KOPT-K1 (cell line): ENCODE data around the gene UNC45B.
"Not testable (repeated sequence)": the region's sequence is repeated elsewhere in the genome, so short reads cannot be mapped to it uniquely, and the experiment has no call there.

Experiments
- H3K27ac ChIP-seq: fragments of 200-600 bp; sonication (generic); 2 replicates; pipeline ENCODE4 v1.5.1; 2016; ENCODE audit warnings: antibody characterized with exemption, mild to moderate bottlenecking, low read depth, low read length; ENCODE audit not compliant: poor library complexity, severe bottlenecking
- H3K36me3 ChIP-seq: fragments of 200-600 bp; sonication (generic); 2 replicates; pipeline ENCODE4 v1.5.1; 2017; ENCODE audit warnings: antibody characterized with exemption, mild to moderate bottlenecking, low read length, moderate library complexity; ENCODE audit not compliant: insufficient read depth
- H3K9me3 ChIP-seq: fragments of 200-600 bp; sonication (generic); 2 replicates; pipeline ENCODE4 v1.5.1; 2017; ENCODE audit warnings: antibody characterized with exemption, low read length, mild to moderate bottlenecking; ENCODE audit not compliant: insufficient read depth, poor library complexity, severe bottlenecking

Gene UNC45B

DNA sequence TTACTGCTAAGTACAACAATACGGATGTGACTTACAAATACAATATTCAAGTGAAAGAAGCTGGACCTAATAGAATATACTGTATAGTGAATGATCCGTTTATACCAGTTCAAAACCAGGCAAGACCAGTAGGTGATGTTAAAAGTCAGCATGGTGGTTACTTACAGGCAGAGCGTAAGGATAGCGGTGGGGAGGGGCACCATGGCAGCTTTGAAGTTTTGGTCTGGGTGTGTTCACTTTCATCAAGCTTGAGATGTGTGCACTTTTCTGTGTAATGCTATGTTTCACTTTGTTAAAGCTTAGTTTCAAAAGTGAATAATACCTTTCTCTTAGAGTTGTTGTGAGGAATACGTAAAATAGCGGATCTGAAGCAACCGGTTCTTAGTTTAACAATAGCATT is 63.1 kb downstream of the UNC45B start:
- Histone ChIP-seq H3K36me3 (no peaks in the 10 kb centered on the region), H3K27ac (no peak overlapping the region), H3K9me3 (peaks cover 9% of the 10 kb centered on the region)

DNA sequence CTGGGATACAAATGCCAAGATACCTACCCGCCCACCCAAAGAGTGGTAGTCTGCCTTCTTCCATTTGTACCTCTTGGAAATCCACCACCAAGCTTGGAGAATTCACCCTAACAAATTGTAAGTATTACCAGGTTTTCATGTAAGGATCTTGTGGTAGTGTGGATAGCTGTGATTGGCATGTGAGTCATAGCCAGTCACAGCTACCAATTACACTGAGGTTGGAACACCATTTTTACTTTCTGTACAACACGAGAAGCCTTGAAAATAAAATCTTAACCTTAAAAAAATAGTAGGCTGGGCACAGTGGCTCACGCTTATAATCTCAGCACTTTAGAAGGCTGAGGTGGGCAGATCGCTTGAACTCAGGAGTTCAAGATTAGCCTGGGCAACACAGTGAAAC is 65.1 kb downstream of the UNC45B start:
- H3K9me3 ChIP-seq = peaks cover 9% of the 10 kb centered on the region
- H3K27ac ChIP-seq = peak overlapping the region; percentile 99
- H3K36me3 ChIP-seq = no peaks in the 10 kb centered on the region

DNA sequence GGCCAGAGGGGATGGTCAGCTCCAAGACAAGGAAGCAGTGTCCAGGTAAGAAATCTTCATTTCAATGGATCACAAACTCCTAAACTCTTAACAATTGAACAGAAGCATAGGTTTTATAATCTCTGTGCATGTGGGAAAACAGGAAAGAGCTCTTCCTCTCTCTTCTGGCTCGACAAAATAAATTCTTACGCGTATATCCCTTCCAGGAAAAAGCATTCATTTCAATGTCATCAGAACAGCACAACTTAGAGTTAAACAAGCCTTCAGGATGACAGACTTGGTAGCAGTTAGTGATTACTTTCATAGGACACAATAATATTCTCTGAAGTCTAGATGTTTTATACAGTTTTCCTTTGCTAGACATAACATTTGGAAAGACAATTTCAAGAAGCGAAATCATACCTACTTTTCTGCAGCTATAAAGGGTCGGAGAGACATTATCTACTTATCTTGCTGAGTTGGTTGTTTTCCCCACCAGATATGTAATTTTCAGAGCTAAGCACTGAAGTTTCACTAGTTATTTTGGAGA is 65.9 kb downstream of the UNC45B start:
- peak overlapping the region; percentile 99 for H3K27ac ChIP-seq
- H3K36me3 ChIP-seq = no peaks in the 10 kb centered on the region
- H3K9me3 ChIP-seq = peaks cover 9% of the 10 kb centered on the region

DNA sequence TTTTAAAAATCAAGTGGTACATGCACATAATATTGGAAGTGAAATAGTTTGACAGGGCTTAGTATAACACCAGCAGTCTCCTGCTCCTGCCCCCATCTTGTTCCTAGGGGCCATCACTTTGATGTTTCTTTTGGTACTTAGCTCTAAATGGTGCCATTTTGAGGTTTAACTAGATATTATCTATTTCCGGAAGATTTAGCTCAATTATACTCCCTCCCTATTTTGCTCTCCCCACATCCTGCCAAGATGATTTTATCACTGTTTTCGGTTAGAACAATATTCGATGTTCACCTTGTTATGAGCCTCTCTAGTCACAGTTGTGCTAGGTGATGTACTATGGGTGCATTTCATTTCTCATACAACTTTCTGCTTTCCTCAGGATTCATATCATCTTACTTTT is 66.6 kb downstream of the UNC45B start:
- Histone ChIP-seq H3K9me3 (peaks cover 9% of the 10 kb centered on the region), H3K27ac (peak overlapping the region; percentile 99), H3K36me3 (no peaks in the 10 kb centered on the region)

DNA sequence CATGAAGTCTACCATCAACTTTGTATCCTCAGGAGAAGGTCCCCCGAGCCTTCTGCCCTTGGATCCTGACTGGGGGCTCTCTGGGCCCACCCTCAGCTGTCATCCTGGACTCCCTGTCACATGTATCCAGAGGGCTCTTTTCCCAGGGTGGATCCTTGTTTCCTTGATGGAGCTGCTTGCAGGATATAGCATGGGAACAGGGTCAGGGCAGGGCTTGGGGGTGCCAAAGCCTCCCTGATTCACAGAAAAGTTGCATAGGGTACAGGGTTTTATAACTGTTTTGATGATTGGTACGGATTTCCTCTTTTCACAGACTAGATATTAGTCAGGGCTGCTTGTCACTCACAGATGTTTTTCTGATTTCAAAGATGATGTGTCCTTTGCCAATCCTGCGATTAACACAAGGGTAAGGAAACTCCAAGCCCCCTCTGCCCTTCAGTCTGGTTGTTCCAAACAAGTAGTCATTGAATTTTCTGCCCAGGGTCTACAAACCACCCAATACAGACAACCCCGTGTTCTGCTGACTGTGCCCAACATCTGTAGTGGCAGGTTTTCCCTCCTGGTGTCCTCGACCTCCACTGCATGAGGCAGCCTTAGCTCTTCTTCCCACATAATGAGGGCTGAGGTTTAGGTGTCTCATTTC is 67.1 kb downstream of the UNC45B start:
- no peaks in the 10 kb centered on the region for H3K36me3 ChIP-seq
- H3K9me3 ChIP-seq = peaks cover 9% of the 10 kb centered on the region
- peak overlapping the region; percentile 99 for H3K27ac ChIP-seq

GRCh38 chr17:35217107-35217506 is 69.5 kb downstream of the UNC45B start:
- Histone ChIP-seq H3K27ac (peak overlapping the region; percentile 99), H3K36me3 (no peaks in the 10 kb centered on the region)

DNA sequence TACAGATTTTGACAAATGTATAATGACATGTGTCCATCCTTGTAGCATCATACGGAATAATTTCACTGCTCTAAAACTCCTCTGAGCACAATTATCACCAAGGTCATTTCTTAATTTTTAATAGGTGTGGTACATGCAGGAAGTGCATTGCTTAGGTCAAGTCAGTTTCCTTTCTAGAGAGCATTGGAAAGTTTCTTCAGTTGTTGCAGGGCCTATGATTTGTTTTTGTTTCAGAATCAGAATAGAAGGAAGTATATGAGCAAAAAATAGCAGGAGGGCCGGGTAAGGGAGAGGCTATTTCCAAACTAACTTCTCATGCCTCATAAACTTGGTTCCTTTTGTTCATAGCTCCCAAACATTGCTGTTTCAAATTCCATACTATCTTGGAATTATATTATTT is 71.3 kb downstream of the UNC45B start:
- peak overlapping the region; percentile 99 for H3K27ac ChIP-seq
- no peaks in the 10 kb centered on the region for H3K36me3 ChIP-seq
- peaks cover 6% of the 10 kb centered on the region for H3K9me3 ChIP-seq

More at GRCh38 chr17:35217107-35217506, 69.5 kb downstream of the UNC45B start:
- no peaks in the 10 kb centered on the region for H3K9me3 ChIP-seq

GRCh38 chr17:35222452-35222851 is 74.8 kb downstream of the UNC45B start:
- Histone ChIP-seq H3K9me3 (peaks cover 6% of the 10 kb centered on the region), H3K36me3 (no peaks in the 10 kb centered on the region), H3K27ac (no peak overlapping the region)

DNA sequence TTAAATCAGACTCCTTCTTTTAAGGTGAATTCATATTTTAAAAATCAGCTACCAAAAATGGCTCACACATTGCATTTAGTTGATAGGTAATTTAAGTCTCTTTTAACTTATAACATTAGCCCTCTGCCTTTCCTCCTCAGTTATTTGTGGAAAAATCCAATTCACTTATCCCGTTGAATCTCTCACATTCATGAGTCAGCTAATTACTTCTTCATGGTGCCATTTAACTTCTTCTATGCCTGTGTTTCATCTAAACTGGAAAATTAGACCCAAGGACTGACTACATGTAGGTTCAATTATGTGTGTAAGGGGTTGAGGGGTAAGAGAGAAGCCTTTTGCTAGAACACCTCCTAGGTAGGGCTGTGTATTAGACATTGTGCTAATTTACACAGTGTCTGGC is 76.8 kb downstream of the UNC45B start:
- peak overlapping the region; percentile 30 for H3K27ac ChIP-seq
- peaks cover 6% of the 10 kb centered on the region for H3K9me3 ChIP-seq
- no peaks in the 10 kb centered on the region for H3K36me3 ChIP-seq

DNA sequence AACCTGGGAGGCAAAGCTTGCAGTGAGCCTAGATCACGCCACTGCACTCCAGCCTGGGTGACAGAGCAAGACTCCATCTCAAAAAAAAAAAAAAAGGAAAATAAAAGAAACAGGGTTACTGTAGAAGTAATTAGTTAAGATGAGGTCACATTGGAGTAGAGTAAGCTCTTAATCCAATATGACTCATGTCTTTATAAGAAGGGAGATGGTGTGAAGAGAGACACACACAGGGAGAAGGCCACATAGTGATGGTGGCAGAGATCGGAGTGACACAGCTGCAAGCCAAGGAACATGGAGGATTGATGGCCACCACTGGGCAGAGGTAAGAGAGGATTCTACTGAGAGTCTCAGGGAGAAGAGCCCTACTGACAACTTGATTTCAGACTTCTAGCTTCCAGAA is 79.9 kb downstream of the UNC45B start:
- peaks cover 9% of the 10 kb centered on the region for H3K9me3 ChIP-seq
- H3K27ac ChIP-seq = no peak overlapping the region
- no peaks in the 10 kb centered on the region for H3K36me3 ChIP-seq

DNA sequence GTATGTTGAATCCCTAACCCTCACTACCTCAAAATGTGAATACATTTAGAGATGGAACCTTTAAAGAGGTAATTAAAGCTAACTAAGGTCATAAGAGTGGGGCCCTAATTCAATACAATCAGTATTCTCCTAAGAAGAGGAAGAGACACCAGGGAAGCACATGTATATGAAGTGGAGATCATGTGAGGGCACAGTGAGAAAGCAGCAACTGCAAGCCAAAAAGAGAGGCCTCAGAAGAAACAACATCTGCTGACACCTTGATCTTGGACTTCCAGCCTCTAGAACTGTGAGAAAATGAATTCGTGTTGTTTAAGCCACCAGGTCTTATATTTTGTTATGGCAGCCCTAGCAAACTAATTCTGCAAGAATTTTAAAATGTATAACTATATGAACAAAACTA is 82.0 kb downstream of the UNC45B start:
- H3K36me3 ChIP-seq = no peaks in the 10 kb centered on the region
- peaks cover 6% of the 10 kb centered on the region for H3K9me3 ChIP-seq

GRCh38 chr17:35234315-35234714 is 86.7 kb downstream of the UNC45B start:
- not testable (repeated sequence) for H3K36me3 ChIP-seq, H3K27ac ChIP-seq, H3K9me3 ChIP-seq

More for the DNA sequence above, 82.0 kb downstream of the UNC45B start:
- H3K27ac ChIP-seq = no peak overlapping the region

GRCh38 chr17:35235289-35235688 is 87.7 kb downstream of the UNC45B start:
- Histone ChIP-seq H3K36me3 (no peaks in the 10 kb centered on the region), H3K9me3 (peaks cover 2% of the 10 kb centered on the region), H3K27ac (no peak overlapping the region)

DNA sequence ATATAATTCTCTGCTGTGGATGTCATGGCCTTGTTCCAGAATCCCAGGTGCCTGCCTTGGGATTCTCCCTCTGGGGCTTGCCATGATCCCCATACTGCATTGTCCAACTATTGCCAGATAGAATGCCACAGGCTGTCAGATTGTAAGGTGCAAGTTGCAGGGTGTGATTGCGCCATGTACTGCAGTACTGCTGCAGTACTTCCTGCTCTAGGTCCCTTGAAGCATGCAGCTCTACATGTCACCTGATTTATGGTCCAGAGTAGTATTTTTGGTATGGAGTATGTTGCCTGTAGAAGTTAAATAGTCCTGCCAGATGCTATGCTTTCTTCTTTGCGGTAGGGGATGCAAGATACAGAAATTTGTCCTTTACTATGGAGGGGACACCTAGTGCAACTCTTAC is 88.3 kb downstream of the UNC45B start:
- Histone ChIP-seq H3K36me3 (no peaks in the 10 kb centered on the region), H3K9me3 (no peaks in the 10 kb centered on the region), H3K27ac (no peak overlapping the region)

DNA sequence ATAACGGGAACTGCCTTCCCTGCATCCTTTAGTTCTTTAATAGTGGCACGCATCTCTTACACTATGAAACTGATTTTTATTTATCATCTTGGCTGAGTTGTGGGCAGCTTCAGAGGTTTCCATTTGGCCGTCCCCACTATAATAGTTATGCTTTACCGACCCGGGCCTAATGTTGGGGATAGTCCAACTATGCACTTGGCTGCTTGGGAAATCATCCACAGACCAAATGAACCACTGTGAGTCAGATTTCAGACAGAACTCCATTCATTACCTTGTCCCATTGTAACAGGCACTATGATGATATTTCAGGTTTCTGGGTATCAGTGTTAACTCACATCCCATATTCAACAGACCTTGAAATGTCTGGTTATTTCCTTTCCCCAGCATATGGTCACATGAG is 89.2 kb downstream of the UNC45B start:
- Histone ChIP-seq H3K9me3 (no peaks in the 10 kb centered on the region), H3K27ac (no peak overlapping the region), H3K36me3 (no peaks in the 10 kb centered on the region)

- Histone ChIP-seq H3K9me3 (no peaks in the 10 kb centered on the region), H3K36me3 (no peaks in the 10 kb centered on the region), H3K27ac (peak overlapping the region; percentile 24)
These were observed 91.2 kb downstream of the UNC45B start for GRCh38 chr17:35238821-35239220.
